OCI-M2 (cell line): ENCODE results near the gene EPGN.

Source experiments
- DNase-seq: peaks from one replicate; lab custom pipeline; 2025; ENCODE audit not compliant: unreplicated experiment; lab: John Stamatoyannopoulos, UW

EPGN gene

DNA sequence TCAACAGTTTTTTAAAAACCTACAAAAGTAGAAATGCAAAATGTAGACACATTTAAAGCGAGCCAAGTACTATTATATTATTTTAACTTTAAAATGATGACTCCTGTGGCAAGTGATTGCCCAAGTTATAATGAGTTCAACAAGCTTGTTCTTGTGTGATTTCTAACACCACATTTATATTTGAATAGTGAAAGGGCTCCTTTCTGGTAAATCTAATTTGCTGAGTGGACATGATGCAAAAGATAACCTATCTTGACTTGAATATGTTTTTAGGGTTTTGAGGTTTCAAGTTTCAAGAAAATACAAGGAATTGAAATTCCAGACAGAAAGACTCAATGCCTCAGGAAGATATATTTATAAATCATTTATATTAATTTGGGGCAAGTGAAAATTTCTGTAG is 1.1 kb upstream of the EPGN start:
- no peak for DNase-seq

DNA sequence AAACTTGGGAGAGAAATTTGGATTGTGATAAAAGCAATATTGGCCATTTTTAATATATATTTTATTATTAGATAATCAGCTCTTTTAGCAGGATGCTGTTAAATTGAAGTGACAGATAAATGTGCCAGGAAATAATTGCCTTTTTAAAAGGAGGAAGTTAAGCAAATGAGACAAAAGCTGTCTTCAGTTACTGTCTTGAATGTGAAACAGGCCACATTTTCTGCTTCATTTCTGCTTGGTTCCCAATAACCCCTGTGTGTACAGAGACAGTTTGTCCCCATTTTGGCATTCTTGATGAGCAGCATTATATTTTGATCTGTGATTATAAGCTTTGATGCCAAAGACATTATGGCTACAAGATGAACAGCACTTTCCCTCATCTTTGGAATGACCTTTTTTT is 953 bp downstream of the EPGN start:
- no peak for DNase-seq

DNA sequence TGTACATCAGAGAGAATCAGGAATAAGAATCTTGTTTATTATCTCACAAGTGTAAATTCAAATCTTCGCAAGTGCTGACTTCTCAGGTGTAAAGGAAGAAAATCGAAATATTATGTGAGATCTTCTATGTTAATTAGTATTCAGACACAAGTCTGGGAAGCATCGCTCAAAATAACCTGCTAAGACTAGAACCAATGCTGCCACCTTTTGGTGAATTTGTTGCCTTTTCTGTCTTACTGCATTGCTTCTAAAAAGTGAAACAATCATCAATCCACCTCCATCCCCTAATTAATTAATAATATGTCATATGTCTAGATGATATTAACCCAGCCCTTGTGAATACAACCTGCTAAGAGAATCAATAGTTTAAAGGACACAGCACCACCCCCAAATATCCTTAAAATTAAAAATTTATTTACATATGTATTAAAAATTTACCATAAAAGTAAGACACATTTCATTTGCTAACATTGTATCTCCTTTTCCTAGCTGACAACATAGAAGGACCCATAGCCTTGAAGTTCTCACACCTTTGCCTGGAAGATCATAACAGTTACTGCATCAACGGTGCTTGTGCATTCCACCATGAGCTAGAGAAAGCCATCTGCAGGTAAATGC is 3.5 kb downstream of the EPGN start:
- DNase-seq: peak; percentile 6

DNA sequence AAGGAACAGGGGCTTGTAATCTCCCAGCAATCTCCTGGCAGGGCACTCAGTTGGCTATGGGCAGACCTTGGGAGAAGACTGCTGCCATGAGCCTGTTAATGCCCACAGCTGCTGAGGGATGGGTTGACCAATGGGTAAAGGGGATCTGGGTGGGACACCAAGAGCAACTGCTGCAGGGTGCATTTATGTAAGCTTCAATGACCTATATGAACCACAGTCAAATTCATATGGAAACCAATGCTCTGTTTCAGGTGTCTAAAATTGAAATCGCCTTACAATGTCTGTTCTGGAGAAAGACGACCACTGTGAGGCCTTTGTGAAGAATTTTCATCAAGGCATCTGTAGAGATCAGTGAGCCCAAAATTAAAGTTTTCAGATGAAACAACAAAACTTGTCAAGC is 6.1 kb downstream of the EPGN start:
- no peak for DNase-seq

DNA sequence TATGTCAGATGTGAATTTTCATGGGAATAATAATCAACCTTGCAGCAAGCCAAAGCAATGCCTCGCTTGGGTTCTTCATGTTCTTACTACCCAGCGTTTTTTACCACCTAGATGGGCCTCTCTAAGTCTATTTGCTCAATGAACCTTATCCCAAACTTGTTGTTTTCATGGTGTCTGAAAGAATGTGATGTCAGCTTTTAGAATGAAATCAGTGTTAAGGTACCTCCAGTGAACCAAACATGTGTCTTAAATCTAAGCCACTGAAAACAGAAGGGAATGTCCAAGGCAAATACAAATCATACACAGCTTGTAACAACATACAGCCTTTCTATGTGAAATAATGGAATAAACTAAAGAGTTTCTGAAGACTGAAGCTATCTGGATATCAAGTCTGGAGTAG is 6.7 kb downstream of the EPGN start:
- no peak for DNase-seq

DNA sequence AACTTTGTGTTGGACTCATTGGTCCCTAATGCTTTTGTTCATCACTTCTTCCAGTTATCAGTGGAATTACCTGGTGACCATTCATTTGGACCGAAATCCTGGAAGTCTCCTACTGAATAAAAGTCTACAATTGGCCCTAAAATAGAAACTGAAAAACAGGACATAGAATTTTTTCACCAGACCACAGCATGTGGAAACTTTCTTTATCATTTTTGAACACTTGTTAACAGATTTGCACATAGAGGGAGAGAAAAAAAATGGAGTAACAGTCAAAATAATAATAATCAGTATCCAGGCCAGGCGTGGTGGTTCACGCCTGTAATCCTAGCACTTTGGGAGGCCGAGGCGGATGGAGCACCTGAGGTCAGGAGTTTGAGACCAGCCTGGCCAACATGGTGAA is 7.1 kb downstream of the EPGN start:
- DNase-seq: no peak

DNA sequence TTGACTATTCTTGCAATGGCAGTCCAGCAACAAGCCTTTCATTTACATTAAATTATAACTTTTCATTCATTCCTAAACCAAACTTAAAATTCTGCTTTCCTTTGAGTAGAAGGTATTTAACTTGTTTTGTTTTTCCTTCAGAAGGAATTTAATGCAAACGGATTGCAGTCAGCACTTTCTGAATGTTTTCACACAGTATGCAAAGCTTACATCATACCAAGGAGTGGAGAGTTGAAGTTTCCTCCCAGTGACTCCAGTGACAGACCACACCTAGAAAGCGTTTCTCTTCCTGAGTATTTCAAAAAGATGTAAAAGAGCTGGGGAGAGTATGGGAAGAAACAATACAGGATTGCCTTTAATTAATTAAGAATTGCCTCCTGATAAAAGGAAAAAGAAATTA is 8.1 kb downstream of the EPGN start:
- no peak for DNase-seq

DNA sequence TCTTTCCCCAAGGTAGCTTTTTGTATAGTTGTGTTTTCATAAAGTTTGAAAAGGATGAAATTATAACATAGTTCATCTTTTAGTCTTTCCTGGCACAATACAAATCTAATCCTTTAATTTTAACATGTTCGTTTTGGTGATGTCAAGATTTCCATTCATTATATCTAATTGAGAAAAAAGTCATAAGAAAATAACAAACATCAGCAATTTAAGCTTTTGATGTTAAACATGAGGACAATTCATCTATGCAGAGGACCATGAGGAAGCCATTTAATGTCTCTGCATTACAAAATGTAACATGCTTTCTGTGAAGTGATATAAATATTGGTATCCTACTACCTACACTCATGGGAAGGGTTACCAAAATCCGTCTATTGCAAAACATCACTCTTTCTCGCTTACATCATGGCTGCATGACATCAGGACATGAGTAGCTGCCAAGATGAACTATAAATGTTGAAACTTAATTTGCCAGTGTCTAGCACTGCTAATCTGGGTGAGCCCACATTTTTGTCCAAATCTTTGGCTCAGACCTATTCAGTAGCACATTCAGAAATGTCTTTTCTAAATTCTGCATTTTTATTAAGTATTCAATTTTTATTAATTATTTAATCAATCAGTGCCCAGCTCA is 9.5 kb downstream of the EPGN start:
- no peak for DNase-seq

DNA sequence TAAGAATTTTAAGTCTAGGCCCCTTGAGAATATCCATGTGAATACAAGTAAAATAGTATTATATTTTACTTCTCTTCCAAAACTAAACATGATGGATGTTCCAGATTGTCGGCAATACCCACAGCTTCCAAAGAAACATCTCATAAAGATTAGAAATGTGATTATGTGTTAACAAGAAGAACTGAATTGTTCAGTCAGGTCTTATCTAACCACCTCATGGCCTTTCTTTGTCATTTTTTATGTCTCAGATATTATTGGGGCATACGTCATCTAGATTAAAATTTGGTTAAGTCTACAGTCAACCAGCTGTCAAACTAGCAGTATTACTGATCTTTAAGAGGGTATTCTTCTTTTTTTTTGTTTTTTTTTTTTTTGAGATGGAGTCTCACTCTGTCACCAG is 10.0 kb downstream of the EPGN start:
- no peak for DNase-seq

DNA sequence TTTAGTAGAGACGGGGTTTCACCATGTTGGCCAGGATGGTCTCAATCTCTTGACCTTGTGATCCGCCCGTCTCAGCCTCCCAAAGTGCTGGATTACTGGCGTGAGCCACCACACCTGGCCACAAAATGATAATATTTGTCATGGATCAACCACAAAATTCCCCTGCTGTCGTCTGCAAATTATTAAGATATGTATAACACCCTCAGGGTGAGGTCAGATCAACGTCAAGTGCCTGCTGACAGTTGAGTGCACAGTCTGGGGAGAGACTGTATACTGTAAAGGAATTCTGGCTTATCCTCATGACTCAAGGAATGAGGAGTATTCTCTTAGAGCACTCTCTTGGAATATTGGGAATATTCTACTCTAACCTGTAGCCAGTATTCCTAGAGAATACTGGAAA is 11.2 kb downstream of the EPGN start:
- DNase-seq: no peak

DNA sequence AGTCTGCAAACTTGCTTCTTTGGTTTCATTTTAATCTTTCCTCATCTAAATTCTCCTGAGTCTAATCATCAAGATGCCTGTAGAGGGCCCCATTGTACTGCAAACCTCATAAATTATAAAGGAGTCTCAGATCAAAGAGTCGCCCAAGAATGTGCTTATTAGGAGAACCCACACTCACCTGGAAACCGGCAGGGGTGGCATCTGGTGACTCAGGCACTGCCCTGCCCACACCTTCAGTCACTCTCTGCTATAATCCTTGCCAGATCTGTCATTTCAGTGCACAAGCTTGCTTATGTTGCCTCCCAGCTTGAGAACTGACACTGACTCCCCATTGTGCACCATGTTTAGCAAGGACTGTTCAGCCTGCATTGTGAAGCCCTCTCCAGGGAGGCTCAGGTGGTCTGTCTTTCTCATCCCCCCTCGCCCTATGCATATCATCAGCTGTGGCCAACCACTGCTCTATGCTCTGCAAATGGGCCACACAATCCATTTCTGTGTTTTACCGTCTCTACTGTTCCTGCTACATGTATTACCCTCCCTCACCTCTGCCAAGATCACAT is 12.4 kb downstream of the EPGN start:
- no peak for DNase-seq

DNA sequence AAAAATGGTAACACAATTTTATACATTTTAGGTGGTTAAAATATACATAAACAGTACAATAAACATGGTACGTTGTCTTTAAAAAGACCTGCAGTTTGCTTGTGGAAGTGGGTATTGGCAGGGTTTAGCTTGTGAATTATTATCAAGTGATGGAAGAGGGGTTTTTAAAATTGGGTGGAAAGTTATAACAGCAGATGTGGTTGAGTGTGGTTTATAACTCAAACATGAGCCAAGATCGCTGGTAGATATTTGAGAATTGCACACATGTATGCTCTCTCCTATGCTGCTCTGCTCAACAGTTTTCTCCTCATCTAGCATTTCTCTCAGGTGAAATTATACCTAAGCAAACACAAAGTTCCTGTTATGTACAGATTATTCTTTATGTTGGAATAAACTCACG is 14.0 kb downstream of the EPGN start:
- no peak for DNase-seq

DNA sequence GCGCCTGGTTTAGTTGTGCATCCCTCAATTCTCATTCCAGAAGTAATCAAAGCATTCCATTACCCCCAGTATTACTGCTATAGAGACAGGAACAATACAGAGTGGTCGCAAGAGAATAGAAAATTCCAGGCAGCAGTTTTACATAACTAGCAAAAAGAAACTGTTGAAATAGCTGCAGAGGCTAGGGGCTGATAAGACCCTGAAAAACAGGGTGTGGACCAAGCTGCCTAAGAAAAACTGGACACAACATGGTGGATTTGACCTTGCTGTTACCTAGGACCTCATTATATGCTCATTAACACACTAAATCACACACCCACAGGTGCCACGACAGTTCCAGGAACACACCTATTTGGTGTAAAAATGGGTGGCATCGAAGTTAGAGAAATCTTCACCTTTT is 15.4 kb downstream of the EPGN start:
- DNase-seq: no peak

DNA sequence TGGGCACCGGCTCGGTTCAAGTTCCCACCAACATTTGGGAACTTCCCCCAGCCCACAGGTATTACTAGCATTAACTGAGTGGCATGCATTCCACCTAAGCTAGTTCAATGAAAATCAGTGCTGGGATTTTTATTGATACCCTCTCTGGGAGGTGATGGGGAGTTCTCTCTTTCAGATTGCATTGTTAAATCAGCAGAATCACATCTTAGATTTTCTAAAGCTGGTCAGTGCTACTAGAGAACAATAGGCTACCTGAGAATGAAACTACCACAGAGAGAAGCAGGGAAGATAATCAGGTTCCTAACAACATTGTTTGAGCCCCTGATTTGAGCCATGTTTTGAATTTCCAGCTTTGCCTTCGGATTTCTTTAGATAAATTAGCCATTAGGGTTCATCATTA is 16.0 kb downstream of the EPGN start:
- no peak for DNase-seq

DNA sequence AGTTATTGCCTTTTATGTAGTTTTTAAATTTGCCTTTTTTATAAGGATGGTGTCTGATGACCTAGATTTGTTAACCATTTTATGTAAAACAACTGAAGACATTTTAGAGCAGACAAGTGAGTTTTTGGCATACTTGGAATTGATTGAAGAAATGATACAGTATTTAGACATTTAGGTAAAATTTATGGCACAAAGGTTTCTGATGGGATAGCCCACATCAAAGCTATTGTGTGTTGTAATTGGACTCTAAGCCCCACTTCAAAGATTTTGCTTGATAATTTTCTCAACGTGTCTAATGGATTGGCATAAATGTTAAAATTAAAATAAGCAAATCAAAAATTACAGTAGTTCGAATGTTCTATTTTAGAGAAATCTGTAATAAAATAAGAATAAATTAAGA is 17.6 kb downstream of the EPGN start:
- DNase-seq: no peak

DNA sequence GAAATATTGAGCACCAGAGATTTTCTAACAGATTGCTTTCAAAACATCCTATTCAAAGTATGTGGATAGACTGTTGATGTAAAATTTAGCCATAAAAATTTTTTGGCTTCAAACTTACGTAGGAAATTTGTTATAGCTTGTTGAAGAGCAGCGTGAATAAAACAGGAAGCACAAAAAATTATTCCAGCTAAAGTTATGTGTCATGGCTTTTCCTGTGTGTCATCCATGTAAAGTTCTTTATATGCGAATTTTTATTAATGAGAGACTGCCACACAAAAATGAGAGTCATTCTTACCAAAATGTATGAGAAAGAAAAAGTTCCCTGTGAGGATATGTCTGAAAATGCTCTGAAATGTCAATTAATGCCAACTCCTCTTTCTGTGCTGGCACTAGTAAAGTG is 19.5 kb downstream of the EPGN start:
- no peak for DNase-seq

DNA sequence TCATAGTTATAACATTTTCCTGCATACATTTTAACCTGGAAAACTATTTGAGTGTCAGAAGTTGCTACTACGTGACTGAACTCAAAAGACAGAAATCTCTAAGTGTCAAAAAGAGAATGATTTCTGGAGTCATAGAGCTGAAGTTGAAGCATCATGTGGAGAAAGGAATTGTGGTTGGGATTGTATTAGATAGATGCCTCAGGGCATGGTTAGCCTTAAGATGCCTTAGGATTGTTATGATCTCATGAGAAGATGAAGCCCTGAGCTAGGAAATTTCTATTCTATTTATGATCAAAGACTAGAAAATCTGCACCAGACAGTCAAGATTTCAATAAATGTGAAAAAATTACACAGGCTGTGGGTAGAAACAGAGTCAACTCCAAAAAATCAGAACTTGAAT is 20.2 kb downstream of the EPGN start:
- DNase-seq: no peak

DNA sequence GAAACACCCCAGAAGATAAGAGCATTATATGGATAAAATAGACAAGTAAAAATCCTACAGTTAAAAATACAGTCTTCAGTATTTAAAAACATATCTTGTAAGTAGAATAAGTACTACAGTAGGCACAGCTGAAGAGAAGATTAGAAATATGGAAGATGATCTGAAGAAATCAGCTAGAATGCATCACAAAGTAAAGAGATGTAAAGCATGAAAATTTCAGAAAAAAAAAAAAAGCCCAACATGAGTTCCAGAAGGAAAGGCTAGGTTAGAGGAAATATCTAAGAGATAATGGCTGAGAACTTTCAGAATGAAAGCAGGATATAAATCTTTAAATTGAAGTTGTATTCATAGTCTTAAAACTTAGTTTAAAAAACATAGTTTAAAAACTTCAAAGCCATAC is 21.0 kb downstream of the EPGN start:
- DNase-seq: no peak

DNA sequence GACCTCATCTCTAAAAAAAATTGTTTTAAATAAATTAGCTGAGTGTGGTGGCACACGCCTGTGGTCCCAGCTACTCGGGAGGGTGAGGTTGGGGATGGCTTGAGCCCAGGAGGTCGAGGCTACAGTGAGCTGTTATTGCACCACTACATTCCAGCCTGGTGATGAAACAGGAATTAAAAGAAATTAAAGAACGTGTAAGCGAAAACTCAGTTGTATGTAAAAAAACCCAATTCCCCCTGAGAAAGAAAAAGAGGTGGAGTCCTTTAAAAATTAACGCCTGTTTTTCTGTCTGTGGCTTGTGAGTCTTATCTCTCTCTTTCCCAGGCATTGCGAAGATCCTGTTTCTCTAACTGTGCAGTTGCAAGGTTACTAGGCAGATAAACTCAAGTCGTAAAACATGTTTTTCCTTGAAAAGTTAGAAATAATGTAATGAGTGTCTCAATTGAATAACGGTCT is 22.1 kb downstream of the EPGN start:
- peak; percentile 46 for DNase-seq

DNA sequence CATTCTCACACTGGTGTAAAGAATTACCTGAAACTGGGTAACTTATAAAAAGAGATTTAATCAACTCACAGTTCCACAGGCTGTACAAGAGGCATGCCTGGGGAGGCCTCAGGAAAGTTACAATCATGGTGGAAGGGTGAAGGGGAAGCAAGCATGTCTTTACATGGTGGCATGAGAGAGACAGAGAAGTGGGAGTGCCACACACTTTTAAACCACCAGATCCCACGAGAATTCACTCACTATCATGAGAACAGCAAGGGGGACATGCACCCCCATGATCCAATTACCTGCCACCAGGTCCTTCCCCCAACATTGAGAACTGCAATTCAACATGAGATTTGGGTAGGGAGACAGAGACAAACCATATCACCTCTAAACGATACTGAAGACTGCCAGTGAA is 23.0 kb downstream of the EPGN start:
- peak; percentile 56 for DNase-seq

DNA sequence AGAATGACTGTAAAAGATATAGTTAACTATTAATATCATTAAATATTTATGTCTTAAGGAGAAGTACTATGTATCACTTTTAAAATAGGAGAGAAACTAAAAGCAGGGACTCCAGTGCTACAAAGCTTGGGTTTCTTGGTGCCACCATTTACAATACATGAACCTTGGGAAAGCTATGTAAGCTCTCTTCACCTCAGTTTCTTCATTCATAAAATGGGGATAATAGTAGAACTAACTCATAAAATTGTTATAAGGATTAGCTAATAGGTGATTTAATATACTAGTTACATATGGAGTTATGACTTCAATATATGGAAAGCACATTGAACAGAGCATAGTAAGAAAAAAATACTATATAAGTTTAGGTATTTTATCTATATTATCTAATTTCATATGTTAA is 23.7 kb downstream of the EPGN start:
- no peak for DNase-seq

DNA sequence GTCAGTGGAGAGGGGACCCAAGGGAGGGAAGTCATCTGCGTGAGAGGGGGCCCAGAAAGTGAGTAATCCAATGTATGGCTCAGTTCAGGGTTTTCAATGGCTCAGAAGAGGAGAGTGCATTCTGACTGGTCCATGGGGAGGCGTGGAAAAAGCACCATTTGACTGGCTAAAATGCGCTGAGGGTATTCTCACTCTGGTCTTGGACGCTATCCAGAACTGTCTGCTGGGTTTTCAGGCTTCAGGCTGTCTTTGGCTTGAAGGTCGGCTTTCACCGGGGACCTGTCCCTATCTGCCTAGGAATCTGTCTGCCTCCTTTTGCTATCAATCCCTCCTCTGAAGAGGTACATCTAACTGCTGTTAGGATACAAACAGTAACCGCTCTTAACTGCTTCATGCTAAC is 26.4 kb downstream of the EPGN start:
- no peak for DNase-seq
